ENCODE data around the gene FOXN4. TPM values are rescaled to one million over a fixed set of nuclear protein-coding genes. Genes with fewer than 3 reads are reported as not detected.

Gene FOXN4
- total RNA-seq, 2 donors from 2014 or later = not detected

DNA sequence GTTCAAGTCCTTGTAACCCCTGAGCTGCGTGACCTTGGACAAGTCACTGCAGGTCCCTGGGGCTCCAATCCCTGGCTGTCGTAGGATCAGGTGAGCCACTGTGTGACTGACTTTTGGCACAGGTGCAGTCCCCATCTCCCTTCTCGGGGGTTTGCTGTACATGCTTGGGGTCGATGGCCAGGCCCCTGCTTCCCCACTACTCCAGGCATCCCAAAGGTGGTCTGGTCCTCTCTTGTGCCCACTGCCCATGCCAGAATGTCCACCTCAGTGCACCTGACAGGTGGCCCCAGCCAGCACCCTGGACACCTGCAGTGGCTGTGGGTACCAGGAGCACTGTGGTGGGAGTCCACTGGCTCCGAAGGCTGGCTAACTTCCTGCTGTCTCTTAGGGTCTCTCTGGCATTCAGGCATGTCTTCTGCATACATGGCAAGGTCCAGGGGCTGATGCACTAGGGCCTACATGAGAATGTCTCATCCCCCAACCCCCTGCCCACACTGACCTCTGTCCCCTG is 14.7 kb downstream of the FOXN4 start:
- H3K4me1 Mint-ChIP-seq = no peaks in the 10 kb centered on the region
- H3K27me3 Mint-ChIP-seq = peaks cover 27% of the 10 kb centered on the region
- H3K4me3 Mint-ChIP-seq = no peak overlapping the region
- ATAC-seq (replicated peaks) = no peak
- H3K9me3 Mint-ChIP-seq = no peaks in the 10 kb centered on the region
- no peak overlapping the region for H3K27ac Mint-ChIP-seq
- no peaks in the 10 kb centered on the region for H3K36me3 Mint-ChIP-seq (ENCODE audit: low read depth)

DNA sequence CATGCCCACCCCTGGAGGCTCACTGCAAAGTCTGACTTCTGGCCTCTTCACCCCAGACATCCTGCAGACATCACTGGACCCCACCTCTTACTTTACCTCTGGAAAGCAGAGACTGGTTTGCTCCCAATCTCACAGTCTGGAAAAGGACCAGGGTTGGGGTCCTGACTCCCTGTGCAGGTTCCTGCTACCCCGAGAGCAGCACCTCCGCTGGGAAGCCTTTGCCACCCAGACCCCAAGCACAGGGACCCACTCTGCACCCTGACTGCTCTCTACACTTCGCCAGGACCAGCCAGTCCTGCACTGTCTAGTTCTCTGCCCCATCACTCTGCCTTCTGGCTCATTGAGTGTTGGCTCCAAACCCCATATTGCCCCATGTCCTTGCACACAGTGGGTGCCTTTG is 16.0 kb downstream of the FOXN4 start:
- ATAC-seq (replicated peaks) = no peak

DNA sequence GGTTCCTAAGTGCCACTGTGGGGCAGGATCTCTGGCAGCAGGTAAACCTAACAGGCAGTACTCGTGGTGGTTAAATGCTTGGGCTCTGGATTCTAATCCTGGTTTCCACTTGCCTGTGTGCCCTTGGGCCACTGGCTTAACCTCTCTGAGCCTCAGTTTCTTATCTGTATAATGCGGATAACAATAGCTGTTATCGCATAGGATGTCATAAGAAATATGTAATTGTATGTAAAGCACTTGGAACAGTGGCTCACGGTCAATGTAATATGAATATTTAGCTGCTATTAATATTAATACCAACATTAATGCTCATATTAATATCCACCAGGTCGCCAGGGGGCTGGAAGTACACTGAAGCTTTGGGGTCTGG is 16.8 kb downstream of the FOXN4 start:
- H3K36me3 Mint-ChIP-seq (ENCODE audit: low read depth) = no peaks in the 10 kb centered on the region
- no peaks in the 10 kb centered on the region for H3K9me3 Mint-ChIP-seq
- no peak overlapping the region for H3K4me3 Mint-ChIP-seq
- peaks cover 27% of the 10 kb centered on the region for H3K27me3 Mint-ChIP-seq
- H3K27ac Mint-ChIP-seq = no peak overlapping the region
- ATAC-seq (replicated peaks) = no peak
- H3K4me1 Mint-ChIP-seq = no peaks in the 10 kb centered on the region

More for the DNA sequence above, 16.0 kb downstream of the FOXN4 start:
- H3K9me3 Mint-ChIP-seq = no peaks in the 10 kb centered on the region
- no peak overlapping the region for H3K4me3 Mint-ChIP-seq
- no peak overlapping the region for H3K27ac Mint-ChIP-seq
- H3K4me1 Mint-ChIP-seq = no peaks in the 10 kb centered on the region
- H3K27me3 Mint-ChIP-seq = peaks cover 27% of the 10 kb centered on the region
- H3K36me3 Mint-ChIP-seq (ENCODE audit: low read depth) = no peaks in the 10 kb centered on the region

DNA sequence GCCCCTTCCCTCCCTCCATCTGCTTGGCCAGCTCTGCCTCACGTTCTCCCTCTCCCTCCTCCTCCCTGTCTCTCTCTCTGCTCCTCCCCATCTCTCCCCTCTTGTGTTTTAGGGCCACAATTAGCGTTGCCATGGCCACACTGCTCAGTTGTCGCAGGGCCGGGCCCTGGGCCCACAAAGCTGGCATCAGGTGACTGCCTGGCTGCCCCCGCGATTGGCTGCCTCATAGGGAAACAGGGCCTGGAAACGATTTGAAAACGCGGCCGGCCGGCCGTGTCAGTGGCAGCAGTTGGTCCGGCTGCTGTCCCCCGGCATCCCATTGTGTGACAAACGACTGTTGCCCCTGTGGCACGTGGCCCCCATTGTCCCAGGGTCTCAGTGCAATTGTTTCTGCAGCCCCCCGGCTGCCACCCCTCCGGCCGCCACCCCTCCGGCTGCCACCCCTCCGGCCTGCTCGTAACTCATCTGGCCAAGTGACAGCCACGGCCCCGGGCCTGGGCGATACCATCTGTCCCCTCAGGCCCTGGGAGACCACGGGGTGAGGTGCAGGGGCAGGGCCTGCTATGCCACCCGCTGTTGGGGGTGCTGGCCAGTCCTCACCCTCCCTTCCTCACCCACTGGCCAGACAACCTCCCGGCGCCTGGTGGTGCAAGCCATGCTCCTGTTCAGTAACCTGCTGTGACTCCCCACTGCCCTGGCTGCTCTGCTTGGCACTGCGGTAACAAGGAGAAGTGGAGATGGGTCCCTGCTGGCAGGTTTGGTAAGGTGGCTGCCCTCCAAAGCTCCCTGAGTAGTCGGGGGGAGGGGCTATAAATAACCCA is 17.4 kb downstream of the FOXN4 start:
- ATAC-seq (replicated peaks) = no peak
- Mint-ChIP-seq H3K27me3 (peaks cover 27% of the 10 kb centered on the region), H3K4me3 (no peak overlapping the region), H3K36me3 (ENCODE audit: low read depth) (no peaks in the 10 kb centered on the region), H3K9me3 (no peaks in the 10 kb centered on the region), H3K4me1 (no peaks in the 10 kb centered on the region), H3K27ac (no peak overlapping the region)

DNA sequence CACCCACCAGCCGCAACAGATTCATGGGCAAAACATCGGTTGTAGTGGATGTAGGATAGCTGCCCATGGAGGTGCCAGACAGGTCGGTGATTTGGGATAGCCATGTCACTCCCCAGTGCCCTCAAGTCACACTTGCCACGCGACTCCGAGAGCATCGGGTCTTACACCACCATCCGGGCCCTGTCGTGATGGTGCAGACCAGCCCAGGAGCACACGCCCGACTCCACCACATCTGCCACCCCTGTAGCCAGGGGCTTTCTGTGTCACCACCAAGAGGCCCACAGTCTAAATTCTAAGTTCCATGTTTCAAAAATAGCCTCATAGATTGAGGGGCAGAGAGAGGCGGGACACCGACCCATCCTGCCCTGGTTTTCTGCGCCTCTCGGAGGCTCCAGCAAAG is 18.0 kb downstream of the FOXN4 start:
- H3K36me3 Mint-ChIP-seq (ENCODE audit: low read depth) = no peaks in the 10 kb centered on the region
- H3K27me3 Mint-ChIP-seq = peaks cover 24% of the 10 kb centered on the region
- no peaks in the 10 kb centered on the region for H3K9me3 Mint-ChIP-seq
- H3K27ac Mint-ChIP-seq = no peak overlapping the region
- H3K4me3 Mint-ChIP-seq = no peak overlapping the region
- H3K4me1 Mint-ChIP-seq = no peaks in the 10 kb centered on the region
- no peak for ATAC-seq (replicated peaks)

DNA sequence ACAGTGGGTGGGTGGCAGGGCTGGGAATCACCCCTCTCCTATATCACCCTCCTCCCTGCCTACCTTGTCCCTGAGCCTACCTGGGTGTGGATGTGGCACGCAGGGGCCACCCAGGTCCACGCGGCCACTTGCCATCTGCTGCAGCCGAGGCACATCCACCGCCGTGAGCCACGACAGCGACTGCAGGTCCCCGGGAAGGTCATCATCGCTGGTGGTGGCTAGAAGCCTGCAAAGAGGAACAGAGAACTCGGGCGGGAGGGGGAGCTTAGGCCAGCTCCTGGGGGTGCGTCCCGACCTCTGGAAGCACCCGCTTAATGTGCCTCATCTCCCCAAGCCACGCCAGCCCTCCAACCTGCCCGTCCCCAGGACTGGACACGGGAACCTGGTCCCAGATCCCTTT is 19.0 kb downstream of the FOXN4 start:
- Mint-ChIP-seq H3K27me3 (peaks cover 19% of the 10 kb centered on the region), H3K4me1 (no peaks in the 10 kb centered on the region), H3K27ac (no peak overlapping the region), H3K9me3 (no peaks in the 10 kb centered on the region), H3K4me3 (no peak overlapping the region), H3K36me3 (ENCODE audit: low read depth) (no peaks in the 10 kb centered on the region)
- no peak for ATAC-seq (replicated peaks)

DNA sequence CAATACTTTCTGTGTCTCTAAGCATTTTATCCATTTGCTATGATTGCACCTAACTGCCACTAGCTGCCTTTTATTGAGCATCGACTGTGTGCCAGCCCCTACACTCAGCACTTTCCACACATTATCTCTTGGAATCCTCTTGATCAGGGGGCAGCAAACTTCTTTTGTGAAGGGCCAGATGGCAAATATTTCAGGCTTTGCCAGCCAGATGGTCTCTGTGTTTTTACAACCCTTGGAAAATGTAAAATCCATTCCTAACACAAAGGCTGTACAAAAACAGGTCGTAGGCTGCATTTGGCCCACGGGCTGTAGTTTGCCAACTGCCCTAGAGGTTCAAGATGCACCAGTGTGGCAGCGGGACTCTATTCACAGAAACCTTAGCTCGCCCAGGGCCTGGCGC is 19.5 kb downstream of the FOXN4 start:
- Mint-ChIP-seq H3K4me1 (no peaks in the 10 kb centered on the region), H3K27me3 (peaks cover 17% of the 10 kb centered on the region), H3K9me3 (no peaks in the 10 kb centered on the region), H3K4me3 (no peak overlapping the region), H3K36me3 (ENCODE audit: low read depth) (no peaks in the 10 kb centered on the region), H3K27ac (no peak overlapping the region)
- no peak for ATAC-seq (replicated peaks)

DNA sequence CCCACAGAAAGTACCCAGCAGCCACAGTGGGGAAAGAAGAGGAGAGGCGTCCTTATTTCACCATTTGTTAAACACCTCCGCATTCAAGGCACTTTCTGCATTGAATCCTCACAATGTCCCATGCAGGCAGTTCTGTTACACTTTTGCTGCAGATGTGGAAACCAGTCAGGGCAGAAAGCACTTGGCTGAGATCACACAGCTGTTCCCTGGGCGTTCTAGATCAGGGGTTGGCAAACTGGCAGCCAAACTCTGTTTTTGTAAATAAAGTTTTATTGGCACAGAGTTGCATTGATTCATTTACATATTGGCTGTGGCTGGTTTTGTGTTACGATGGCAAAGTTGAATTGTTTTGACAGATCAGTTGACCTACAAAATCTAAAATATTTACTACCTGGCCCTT is 20.1 kb downstream of the FOXN4 start:
- Mint-ChIP-seq H3K4me1 (no peaks in the 10 kb centered on the region), H3K36me3 (ENCODE audit: low read depth) (no peaks in the 10 kb centered on the region), H3K9me3 (no peaks in the 10 kb centered on the region), H3K27me3 (peaks cover 14% of the 10 kb centered on the region), H3K27ac (no peak overlapping the region), H3K4me3 (no peak overlapping the region)
- no peak for ATAC-seq (replicated peaks)

DNA sequence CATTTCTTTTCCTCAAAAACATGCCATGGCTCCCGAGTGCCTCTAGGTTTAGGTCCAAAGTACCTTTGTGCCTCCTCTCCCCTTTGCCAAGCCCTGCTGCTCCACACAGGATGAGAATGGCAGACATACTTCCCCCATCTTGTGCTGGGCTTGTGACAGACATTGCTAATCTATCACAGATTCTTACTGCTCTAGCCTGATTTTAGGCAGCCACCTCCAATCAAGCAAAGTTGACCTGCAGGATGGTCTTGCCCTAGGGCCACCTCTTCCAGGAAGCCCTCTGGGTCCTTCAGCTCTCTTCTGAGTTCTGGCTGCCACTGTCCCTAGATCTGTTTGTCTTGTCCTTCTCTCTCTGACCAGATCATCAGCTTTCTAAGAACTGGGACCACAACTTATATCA is 20.5 kb downstream of the FOXN4 start:
- Mint-ChIP-seq H3K9me3 (no peaks in the 10 kb centered on the region), H3K36me3 (ENCODE audit: low read depth) (no peaks in the 10 kb centered on the region), H3K4me1 (no peaks in the 10 kb centered on the region), H3K4me3 (no peak overlapping the region), H3K27ac (no peak overlapping the region), H3K27me3 (peaks cover 14% of the 10 kb centered on the region)
- ATAC-seq (replicated peaks) = no peak

DNA sequence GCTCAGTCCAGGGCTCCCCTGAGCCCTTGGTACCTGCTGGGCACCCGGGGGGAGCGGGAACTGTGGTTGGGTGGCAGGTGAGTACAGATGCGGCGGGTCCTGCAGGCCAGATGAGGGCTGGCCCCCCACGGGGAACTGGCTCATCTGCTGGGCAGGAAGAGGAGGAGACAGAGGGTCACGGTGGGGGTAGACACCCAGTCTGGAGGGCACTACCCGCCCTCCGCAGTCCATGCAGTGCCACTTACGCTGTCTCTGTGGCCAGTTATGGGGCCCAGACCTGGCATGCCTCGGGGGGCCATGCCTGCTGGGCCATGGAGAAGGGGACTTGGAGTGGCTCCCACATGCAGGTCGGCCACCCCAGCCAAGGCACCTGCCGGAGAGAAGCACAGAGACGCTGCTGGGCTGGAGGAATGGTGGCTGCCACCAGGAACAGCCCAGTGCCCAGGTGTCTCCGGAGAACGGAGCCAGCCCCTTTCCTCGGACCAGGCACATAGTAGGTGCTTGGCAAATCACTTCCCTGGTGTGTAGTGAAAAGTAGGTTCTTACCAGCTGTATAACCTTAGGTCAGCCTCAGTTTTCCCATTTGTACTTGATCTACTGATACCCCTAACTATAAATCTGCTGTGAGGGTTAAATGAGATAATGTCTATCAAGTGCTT is 21.1 kb downstream of the FOXN4 start:
- no peaks in the 10 kb centered on the region for H3K4me1 Mint-ChIP-seq
- H3K27ac Mint-ChIP-seq = no peak overlapping the region
- no peaks in the 10 kb centered on the region for H3K36me3 Mint-ChIP-seq (ENCODE audit: low read depth)
- H3K27me3 Mint-ChIP-seq = peaks cover 10% of the 10 kb centered on the region
- no peaks in the 10 kb centered on the region for H3K9me3 Mint-ChIP-seq
- H3K4me3 Mint-ChIP-seq = no peak overlapping the region
- ATAC-seq (replicated peaks) = no peak

DNA sequence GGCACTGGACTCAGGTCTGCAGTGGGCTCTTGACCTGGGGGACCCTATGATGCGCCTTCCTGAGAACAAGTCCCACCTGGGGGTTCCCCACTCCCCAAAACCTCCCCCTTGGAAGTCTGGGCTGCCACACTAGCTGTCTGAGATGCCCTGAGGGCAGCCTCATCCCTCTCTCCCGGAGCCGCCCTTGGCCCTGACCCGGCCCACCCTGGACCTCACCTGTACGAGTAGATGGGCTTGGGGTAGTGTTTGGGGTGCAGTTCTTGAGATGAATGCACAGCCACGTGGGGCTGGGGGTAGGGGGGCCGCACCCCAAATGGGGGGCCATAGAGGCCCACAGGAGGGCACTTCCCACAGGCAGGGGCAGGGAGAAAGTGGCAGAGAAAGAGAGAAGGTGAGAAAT is 21.9 kb downstream of the FOXN4 start:
- Mint-ChIP-seq H3K4me3 (no peak overlapping the region), H3K27ac (no peak overlapping the region), H3K9me3 (no peaks in the 10 kb centered on the region), H3K27me3 (peaks cover 6% of the 10 kb centered on the region), H3K4me1 (no peaks in the 10 kb centered on the region), H3K36me3 (ENCODE audit: low read depth) (no peaks in the 10 kb centered on the region)
- no peak for ATAC-seq (replicated peaks)

DNA sequence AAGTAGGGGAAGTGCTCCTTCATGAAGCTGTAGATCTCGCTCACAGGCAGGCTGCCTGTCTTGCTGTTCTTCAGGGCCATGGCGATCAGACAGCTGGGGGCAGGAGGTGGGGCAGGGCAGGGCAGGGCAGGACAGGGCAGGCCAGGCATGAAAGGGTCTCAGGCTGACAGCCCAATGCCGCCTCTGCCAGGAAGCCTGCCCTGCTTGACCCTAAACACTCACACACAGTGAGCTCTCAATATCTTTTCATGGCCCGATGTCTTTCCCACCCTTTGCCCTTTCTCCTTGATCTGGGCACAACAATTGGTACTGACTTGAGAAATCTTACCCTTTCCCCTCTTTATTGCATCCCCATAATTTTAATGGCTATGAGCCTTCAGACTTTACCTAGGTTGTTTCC is 22.4 kb downstream of the FOXN4 start:
- Mint-ChIP-seq H3K9me3 (no peaks in the 10 kb centered on the region), H3K27ac (no peak overlapping the region), H3K4me3 (no peak overlapping the region), H3K36me3 (ENCODE audit: low read depth) (no peaks in the 10 kb centered on the region), H3K27me3 (peaks cover 6% of the 10 kb centered on the region), H3K4me1 (no peaks in the 10 kb centered on the region)
- ATAC-seq (replicated peaks) = no peak

DNA sequence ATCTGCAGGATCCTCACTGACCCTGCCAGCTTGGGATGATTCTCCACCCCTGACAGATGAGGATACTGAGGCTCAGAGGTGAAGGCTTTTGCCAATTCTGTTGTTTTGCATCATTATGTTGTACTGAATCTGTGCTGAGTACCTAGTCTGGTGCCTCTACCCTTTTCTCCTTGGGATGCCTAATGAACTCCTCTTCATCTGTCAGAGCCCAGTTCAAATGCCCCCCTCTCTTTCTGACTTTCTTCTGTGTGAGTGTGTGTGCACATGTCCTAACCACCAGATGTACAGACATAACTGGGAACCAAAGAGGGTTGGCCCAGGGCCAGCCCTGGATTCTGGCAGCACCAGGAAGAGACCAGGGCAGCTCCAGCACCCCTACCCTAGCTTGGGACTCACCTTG is 22.8 kb downstream of the FOXN4 start:
- H3K27ac Mint-ChIP-seq = no peak overlapping the region
- ATAC-seq (replicated peaks) = no peak
- H3K36me3 Mint-ChIP-seq (ENCODE audit: low read depth) = no peaks in the 10 kb centered on the region
- no peaks in the 10 kb centered on the region for H3K4me1 Mint-ChIP-seq
- H3K4me3 Mint-ChIP-seq = no peak overlapping the region
- H3K27me3 Mint-ChIP-seq = peaks cover 3% of the 10 kb centered on the region
- no peaks in the 10 kb centered on the region for H3K9me3 Mint-ChIP-seq

DNA sequence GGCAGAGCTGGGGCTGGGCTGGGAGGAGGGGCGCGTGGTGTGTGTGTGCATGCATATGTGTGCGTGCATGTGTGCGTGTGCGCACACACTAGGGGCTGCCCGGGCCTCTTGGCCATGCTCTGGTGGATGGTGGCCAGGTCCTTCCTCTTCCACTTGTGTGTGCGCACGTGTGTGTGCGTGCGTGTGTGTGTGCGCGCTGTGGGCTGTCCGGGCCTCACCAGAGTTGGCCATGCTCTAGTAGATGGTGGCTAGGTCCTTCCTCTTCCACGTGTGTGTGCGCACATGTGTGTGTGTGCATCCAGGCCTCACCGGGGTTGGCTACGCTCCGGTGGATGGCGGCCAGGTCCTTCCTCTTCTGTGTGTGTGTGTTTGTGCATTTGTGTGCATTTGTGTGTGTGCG is 24.7 kb downstream of the FOXN4 start:
- no peak for ATAC-seq (replicated peaks)
- Mint-ChIP-seq H3K27me3 (no peaks in the 10 kb centered on the region), H3K27ac (no peak overlapping the region), H3K9me3 (no peaks in the 10 kb centered on the region), H3K4me1 (no peaks in the 10 kb centered on the region), H3K36me3 (ENCODE audit: low read depth) (no peaks in the 10 kb centered on the region), H3K4me3 (no peak overlapping the region)

DNA sequence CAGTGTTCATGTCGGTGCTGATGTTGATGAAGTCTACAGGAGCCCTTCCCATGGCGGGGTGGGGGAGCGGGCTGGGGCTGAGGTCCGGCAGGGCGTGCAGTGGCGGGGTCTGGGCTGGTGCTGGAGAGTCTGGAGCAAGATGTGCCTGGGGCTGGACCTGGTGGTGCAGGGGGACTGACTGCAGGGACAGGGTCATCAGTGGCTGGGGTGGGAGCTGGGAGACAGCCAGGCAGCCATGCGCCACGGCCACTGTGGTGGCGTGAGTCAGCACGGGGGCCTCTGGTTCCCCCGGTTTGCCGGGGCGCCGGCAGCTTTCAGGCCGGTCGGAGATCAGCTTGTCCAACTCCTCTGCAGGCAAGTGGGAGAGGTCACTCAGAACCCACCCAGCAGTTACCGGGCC is 27.6 kb downstream of the FOXN4 start:
- Mint-ChIP-seq H3K36me3 (ENCODE audit: low read depth) (no peaks in the 10 kb centered on the region), H3K9me3 (no peaks in the 10 kb centered on the region), H3K4me3 (no peak overlapping the region), H3K27ac (no peak overlapping the region), H3K4me1 (no peaks in the 10 kb centered on the region), H3K27me3 (peaks cover 3% of the 10 kb centered on the region)
- ATAC-seq (replicated peaks) = no peak
